Left renal pelvis (tissue), 4 donors: ENCODE results near the gene PNMT. TPM values are rescaled to one million over a fixed set of nuclear protein-coding genes. Genes with fewer than 3 reads are reported as not detected.
A peak's percentile ranks its signal among the peaks of the same experiment; 100 is the strongest.
"Not testable (repeated sequence)": the region's sequence is repeated elsewhere in the genome, so short reads cannot be mapped to it uniquely, and the experiment has no call there.

Experiments
- DNase-seq, 4 donors: peaks; one replicate each; pipeline ENCODE4 v3.0.0-alpha.2; 2013; ENCODE audit warnings: low read depth in 4 of 4, low spot score in 3 of 4
- polyA plus RNA-seq, 4 donors: library from polyadenylated mRNA; unstranded; fragments of 120-200 nt; gene quantifications; one replicate each; pipeline ENCODE4 v1.2.1, GENCODE V29; 2013; ENCODE audit not compliant: insufficient read length in 4 of 4

PNMT gene
- polyA plus RNA-seq, 4 donors, result 0.22 to 4.5 (median 1.8) TPM

DNA sequence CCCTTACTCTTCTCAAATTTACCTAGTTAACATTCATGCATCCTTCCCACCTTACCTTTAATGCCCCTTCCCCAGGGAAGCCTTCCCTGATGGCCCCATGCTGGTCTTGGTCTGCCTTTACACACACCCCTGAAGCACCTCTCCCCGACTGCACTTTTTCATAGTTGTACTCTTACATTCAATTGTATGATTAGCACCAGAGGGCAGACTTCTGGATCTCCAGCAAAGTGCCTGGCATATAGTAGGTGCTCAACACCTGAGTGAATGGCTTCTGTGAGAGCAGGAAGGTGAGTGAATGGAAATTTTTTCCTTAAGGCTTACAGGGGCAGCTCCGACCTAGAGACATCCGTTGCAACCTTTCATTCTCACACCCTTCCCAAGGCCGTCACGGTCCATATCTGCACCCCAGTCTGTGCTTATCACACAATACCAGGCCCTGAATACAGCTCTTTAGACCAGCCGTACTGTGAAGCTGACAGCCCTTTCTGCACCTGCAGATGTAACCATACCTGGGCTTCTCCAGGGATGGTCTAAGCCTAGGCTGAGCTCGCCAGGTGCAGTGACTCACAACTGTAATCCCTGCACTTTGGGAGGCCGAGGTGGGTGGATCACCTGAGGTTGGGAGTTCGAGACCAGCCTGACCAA, 15.2 kb downstream of the PNMT start:
- DNase-seq, result no peak

DNA sequence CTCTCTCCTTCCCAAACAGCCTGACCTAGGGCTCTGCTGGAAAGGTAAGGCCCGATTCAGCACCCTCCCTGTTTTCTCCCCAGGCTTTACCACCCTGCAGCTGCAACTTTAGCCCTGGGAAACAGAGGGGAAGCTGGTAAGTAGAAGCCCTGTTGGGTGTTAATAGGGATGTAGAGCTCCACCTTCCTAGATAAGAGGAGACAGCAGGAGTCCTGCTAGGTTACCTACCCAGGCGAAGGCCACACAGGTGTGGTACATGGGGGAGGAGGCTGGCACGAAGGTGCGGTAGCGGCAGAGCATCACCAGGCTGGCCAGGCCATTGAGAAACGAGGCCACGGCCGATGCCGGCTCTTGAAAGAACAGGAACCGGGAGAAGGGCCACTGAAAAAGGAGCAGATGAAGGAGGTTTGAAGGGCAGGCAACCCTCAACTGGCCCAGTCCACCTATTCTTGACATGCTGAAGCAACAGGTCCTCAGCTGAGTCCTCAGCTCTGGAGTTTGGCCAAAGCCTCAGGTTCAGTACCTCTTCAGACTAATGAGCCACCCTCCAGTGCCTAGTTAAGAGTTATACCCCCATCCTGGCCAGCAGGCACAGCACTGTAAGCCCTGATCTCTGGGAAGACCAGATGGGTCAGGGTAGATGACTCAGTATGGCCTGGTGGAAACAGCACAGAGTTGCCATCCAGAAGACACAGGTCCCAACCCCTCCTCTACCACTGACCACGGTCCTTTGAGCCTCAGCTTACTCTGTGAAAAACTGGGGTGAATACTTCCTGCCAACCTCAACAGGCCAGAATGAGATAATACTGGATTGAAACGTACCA, 16.3 kb downstream of the PNMT start:
- no peak for DNase-seq

DNA sequence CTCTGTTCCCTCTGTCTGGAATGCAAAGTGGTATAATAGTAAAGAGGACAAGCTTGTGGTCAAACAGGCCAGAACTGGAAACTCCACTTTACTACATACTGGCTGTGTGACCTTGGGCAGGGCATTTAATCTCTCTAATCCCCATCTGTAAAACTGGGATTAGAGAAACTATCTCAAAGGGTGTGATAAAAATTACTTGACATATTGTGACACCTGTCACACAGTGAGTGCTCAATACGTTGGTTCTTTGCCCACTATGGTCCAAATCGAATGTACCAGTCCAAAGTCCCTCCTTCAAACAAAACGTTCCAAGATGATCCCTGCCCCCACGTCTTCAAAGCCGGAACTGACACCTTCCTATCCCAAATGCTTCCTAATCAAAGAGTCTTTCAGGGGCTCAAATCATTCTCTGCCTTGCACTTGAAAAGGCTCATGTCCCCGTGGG, 18.9 kb downstream of the PNMT start:
- no peak for DNase-seq

DNA sequence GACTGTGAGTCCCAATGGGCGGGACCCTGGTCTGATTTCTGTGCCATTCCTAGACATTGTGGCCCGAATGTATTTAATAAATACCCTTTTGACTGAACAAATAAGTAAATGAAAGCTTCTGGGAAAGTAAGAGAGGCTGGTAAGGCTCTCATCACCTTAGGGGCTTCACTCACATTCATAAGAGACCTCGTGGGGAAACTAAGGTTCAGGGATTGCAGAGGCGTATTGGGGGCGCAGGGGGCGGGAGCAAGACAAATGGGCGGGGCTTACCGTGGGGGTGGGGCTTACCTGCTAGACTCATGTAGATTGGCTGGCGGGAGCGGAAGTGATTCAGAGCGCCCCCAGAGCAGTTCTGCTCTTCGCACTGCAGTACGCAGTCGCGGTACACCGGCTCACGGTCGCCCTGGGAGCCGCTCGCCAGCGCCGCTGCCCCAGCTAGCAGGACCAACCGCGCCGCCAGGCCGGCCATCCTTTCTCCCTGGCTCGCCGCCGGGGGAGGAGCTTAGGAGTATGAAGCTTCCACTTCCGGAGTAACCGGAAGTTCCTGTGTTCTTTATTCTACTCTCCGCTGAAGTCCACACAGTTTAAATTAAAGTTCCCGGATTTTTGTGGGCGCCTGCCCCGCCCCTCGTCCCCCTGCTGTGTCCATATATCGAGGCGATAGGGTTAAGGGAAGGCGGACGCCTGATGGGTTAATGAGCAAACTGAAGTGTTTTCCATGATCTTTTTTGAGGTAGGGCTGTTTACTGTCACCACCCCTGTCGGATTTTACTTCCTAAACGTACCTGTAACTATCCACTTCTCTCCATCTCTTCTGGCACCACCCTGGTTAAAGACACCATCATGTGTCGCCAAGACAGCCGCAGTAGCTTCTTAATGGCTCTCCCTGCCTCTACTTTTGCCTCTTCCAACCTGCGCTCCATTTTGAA, 19.6 kb downstream of the PNMT start, which contains the start of gene PGAP3:
Gene PGAP3 (minus strand): TSS at position 512 of the 929 bp plus-strand sequence. CDS start 43 bp downstream, at position 469.
- DNase-seq, result peak in 2 of 4 donors; percentile 78 to 79

DNA sequence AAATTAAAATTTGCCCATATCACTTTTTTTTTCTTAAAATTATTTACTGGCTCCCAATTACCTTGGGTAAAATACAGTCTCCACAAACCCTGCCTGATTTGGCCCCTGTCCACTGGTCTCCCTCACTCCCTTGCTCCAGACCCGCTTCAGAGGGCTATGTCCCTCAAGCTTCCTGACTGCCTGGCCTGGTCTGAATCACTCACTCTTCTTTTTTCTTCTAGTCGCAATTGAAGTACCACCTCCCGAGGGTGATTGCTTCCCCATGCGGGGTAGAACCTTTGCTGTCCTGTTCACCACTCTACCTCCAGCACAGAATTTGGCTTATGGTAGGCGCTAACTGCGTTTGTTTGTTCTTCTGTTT, 20.2 kb downstream of the PNMT start:
- DNase-seq, result no peak

DNA sequence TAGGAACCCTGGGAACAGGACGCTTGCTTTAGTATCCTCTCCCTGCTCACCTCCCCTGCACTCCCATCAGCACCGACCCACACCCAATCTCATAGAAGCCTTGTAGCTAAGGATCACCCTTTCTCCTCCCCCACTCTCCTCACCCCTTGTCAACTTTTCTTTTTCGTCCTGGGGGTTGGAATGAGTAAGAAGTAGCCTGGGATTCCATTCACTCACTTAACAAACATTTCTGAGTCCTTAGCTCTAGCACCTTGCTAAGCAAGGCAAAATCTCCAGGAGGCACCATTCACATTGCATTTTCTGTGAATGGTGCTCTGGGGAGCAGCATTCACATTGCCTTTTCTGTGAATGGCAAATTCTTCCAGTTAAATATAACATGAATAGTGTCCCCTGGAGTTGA, 20.7 kb downstream of the PNMT start:
- no peak for DNase-seq

DNA sequence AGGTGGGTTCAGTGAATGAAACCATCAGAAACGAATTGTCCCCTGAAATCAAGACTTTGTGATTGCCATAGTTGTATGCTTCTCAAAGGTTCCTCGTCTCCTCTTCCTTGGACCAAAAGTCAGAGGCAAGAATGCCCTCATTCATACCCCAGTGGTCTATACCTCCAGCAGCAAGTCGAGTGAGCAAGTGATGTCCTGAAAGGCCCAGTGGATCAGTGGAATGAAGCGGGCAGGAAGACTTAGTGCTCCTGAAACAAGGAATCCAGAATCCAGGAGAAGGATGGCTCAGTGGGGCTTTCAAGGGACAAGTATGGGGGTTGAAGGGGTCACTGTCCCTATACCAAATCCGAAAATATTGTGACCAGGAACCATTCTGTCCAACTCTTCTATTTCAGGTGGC, 26.3 kb downstream of the PNMT start:
- DNase-seq, result no peak

DNA sequence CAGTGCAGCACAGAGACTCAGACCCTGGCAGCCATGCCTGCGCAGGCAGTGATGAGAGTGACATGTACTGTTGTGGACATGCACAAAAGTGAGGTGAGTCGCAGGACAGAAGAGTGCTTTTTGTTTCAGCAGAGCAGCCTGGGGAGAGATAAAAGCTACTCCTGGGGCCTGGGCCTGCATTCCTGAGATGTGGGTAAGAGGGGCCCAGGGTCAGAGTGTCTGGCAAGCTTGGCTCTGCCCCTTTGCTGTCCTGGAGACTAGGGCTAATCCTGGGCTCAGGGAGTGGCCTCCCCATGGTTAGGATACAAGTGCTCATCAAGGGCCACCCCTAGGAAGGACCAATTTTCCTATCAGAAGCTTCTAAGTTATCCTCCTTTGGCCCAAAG, 26.8 kb downstream of the PNMT start:
- no peak for DNase-seq

DNA sequence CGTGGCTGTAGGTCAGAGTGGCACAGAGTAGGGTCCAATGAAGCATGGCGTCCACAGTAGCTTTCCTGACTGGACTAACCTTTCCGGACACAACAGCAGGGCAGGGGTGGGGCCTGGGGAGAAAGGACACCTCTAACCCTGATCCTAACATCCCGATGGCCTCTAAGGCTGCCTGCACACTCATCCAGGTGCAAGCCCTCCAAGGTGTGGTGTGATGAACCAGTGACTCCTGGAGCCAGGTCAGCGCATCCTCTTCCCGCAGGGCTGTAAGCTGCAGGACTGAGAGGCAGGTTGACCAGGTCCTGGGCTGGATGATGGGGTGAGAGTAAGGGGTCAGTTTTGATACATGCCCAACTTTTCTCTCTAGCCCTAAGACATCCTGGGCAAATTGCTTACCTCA, 28.5 kb downstream of the PNMT start:
- DNase-seq, result no peak

DNA sequence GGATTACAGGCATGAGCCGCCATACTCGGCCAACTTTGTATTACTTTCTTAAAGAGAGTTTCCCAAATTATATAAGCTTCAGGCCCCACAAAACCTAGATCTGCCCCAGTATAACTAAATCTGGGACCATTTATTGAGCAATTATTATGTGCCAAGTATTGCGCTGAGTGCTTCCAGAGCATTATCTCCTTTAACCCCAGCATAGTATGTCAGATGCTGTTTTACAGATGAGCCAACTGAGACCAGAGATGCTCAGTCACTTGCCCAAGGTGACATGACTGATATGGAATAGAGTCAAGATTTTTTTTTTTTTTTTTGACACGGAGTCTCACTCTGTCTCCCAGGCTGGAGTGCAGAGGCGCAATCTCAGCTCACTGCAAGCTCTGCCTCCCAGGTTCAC, 29.7 kb downstream of the PNMT start:
- DNase-seq, result no peak

DNA sequence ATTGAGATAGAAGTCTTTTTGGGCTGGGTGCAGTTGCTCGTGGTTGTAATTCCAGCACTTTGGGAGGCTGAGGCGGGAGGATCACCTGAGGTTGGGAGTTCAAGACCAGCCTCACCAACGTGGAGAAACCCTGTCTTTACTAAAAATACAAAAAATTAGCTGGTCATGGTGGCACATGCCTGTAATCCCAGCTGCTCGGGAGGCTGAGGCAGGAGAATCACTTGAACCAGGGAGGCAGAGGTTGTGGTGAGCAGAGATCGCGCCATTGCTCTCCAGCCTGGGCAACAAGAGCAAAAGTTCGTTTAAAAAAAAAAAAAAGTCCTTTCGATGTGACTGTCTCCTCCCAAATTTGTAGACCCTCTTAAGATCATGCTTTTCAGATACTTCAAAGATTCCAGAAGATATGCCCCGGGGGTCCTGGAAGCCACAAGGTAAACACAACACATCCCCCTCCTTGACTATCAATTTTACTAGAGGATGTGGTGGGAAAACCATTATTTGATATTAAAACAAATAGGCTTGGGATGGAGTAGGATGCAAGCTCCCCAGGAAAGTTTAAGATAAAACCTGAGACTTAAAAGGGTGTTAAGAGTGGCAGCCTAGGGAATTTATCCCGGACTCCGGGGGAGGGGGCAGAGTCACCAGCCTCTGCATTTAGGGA, 31.0 kb downstream of the PNMT start:
- not testable (repeated sequence) for DNase-seq

DNA sequence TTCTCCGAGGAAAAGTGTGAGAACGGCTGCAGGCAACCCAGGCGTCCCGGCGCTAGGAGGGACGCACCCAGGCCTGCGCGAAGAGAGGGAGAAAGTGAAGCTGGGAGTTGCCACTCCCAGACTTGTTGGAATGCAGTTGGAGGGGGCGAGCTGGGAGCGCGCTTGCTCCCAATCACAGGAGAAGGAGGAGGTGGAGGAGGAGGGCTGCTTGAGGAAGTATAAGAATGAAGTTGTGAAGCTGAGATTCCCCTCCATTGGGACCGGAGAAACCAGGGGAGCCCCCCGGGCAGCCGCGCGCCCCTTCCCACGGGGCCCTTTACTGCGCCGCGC, 31.5 kb downstream of the PNMT start, which contains the start of gene ERBB2:
Gene ERBB2 (plus strand): TSS at position 247 of the 330 bp plus-strand sequence. CDS start 175 bp downstream, outside the sequence.
- peak in 1 of 4 donors; percentile 70 for DNase-seq

DNA sequence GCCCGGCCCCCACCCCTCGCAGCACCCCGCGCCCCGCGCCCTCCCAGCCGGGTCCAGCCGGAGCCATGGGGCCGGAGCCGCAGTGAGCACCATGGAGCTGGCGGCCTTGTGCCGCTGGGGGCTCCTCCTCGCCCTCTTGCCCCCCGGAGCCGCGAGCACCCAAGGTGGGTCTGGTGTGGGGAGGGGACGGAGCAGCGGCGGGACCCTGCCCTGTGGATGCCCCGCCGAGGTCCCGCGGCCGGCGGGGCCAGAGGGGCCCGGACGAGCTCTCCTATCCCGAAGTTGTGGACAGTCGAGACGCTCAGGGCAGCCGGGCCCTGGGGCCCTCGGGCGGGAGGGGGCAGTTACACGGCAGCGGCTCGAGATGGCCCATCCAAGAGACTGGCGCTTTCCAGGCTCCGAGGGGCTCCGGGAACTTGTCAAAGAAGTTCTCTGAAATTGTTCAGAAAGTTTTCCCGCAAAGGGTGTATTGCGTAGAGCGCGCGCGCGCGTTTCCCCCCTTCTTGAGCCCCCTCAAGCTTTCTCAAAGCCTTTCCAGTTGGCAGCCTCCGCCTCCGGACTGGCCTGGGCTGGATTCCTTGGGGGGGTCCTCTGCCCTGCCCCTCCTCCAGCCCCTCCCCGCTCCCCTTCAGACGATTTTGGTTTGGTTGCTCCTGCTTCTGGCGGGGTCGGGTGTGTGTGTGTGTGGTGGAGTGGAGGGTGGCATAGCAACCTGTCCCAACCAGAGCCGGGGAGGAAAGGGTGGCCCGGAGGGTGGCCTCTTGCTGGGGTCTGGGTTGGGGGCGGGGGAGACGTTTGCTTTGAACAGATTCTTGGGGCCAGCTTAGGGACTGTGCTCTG, 32.1 kb downstream of the PNMT start:
- no peak for DNase-seq

DNA sequence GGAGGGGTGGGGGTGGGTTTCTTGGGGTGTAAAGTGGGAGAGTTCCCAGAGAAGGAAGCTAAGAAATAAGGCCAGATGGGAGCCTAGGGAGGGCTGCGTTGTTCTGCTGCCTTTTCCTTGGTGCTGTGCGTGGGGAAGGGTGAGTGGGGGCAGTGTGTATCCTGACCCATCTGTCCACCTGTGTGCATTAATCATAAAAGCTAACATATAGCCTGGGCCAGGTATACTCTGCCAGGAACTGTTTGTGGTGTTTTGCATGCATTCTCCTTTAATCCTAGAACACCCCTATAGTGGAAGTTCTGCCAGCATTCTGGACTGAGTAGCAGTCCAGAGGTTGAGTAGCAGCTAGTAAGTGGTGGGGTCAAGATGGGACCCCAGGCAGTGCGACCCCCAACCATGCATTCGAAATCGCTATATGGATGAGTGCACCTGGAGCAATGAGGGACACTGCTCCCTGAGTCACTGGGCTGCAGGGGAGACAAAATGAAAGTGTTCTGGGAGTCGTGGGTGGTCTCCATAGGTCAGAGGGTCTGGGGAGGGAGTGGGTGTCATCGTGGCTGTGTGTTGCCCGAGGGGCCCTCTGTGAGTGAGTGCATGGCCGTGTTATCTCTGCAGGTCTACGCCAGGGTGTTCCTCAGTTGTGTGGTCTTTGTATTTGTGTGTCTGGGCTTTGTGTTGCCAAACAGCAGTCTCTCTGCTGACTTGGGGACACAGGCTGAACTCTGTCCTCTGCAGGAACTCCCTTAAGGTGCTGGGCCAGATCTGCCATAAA, 32.9 kb downstream of the PNMT start:
- DNase-seq, result no peak

DNA sequence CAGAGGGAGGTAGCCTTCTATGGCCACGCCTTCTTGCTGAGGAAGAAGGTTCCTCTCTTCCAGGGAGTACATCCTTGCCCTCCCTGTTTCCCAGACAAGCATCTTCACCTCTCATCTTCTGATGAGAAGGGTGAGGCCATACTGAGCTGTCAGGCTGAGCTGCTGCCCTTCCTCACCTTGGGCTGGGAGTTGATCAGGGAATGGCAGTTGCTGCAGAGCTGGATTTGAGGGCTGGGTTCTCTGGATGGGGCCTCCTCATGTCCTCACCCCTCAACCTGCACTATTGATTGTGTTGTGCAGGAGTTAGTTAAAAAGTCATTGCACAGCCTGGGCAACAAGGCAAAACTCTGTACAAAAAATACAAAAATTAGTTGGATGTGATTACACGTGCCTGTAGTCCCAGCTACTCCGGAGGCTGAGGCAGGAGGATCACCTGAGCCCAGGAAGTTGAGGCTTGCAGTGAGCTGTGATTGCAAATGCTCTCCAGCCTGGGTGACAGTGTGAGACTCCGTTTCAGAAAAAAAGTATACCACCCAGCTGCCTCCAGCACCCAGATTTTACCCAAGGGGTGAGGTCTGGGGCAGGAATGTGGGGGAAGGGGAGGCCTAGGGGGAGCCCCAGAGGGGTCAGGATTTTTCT, 33.6 kb downstream of the PNMT start:
- DNase-seq, result no peak

DNA sequence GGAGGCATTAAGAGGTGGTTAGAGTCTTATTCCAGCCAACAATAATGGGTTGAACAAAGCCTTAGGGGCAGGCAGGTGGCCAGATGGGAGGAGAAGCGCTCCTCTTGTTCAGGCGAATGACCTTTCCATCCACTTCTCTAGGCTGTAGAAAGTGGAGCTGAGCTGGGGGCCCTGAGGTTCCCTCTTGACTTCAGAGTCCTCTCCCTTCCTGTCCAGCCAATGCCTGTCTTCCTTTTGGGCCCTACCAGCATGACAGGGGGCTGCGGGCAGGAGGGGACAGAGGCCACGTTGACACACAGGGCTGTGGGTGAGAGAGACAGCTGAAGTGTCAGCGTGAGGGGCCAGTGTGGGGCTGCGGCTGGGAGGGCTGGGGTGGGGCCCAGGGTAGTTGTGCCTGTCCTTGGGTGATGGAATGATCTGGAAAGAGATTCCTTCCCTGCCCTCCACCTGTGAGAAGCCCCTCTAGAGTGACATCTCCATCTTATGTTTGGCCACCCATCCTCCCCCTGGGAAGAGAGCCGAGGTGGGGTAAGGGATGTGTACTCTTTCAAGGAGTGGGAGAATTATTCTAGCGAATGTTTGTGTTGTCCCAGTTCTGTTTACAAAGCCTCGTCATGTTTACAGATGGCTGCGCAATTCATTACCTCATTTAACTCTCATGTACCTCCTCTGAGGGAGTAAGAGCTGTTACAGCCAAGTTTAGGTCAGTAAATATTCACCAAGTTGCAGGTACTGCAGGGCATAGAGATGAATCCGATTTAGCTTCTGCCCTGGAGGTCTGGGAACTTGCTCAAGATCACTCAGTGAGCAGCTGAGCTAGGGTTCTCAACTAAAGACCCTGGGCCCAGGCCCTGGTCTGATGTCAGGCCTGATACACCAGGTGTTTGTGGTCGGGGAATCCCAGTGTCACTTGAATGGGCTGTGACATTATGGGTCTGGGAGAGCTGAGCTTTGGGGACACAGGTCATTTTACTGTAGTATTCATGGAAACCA, 34.9 kb downstream of the PNMT start:
- DNase-seq, result no peak

DNA sequence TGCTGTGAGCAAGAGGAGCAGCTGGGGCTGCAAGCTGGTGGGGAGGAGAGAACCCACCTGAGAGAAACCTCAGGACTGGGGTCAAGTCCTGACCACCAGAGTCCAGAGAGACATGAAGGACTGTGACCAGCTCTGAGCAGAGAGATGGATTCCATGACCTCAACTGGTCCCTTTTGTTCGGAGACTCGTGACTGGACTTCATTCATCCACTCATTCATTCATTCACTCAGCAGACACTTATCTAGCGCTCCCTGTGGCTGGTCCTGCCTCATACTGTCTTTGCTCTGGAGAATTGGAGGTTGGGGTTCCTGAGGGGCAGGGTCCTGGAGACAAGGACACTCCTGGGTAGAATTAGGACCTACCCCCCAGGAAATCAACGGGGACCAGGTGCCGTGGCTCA, 35.7 kb downstream of the PNMT start:
- DNase-seq, result no peak
